GM12891 (cell line): ENCODE measurements around the gene NCKAP5.
"Not testable (repeated sequence)": the region's sequence is repeated elsewhere in the genome, so short reads cannot be mapped to it uniquely, and the experiment has no call there.

ENCODE experiments used
- PAX5 ChIP-seq: IDR thresholded peaks from 2 replicates; pipeline ENCODE4 v1.6.1; 2011; ENCODE audit warnings: low read length, moderate library complexity, mild to moderate bottlenecking; ENCODE audit not compliant: insufficient read depth, severe bottlenecking
- POLR2A ChIP-seq: IDR thresholded peaks from 2 replicates; pipeline ENCODE4 v1.6.1; 2011; ENCODE audit warnings: low read depth, low read length, control low read depth
- POLR2AphosphoS5 ChIP-seq: IDR thresholded peaks from 2 replicates; pipeline ENCODE4 v1.6.1; 2011; ENCODE audit warnings: low read depth, low read length, control low read depth
- POU2F2 ChIP-seq: IDR thresholded peaks from 2 replicates; pipeline ENCODE4 v1.6.1; 2011; ENCODE audit warnings: low read depth, mild to moderate bottlenecking, control low read depth, low read length, moderate library complexity
- SPI1 ChIP-seq: IDR thresholded peaks from 2 replicates; pipeline ENCODE4 v1.6.1; 2011; ENCODE audit warnings: low read depth, low read length, control low read depth
- TAF1 ChIP-seq: IDR thresholded peaks from 2 replicates; pipeline ENCODE4 v1.6.1; 2011; ENCODE audit warnings: low read depth, low read length, control low read depth

DNA sequence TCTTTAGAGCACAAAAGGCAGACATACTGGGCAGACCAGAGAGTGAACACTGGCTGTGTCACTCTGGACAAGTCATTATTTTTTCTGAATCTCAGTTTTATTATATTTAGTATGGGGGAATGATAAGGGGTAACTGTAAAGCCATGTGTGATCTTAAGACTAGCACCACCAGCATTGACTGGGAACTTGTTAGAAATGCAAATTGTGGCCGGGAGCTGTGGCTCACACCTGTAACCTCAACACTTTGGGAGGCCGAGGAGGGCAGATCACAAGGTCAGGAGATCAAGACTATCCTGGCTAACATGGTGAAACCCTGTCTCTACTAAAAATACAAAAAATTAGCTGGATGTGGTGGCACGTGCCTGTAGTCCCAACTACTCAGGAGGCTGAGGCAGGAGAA lies 869.9 kb downstream of the NCKAP5 start:
- TF ChIP-seq POLR2AphosphoS5, POLR2A, POU2F2, SPI1, PAX5, TAF1: not testable (repeated sequence)
